ENCODE measurements around the gene C1QTNF6.

C1QTNF6 gene

GRCh38 chr22:37184380-37184755 lies 3.7 kb downstream of the C1QTNF6 start:
- Histone ChIP-seq H3K27ac (ENCODE audit: low read depth, low read length) (no peak overlapping the region), H3K9me3 (ENCODE audit: control insufficient read depth in 5 of 5, low read length in 5 of 5) (no peaks in the 10 kb centered on the region), H3K4me3 (ENCODE audit: low read depth in 1 of 5, low read length in 5 of 5) (no peak overlapping the region), H3K36me3 (ENCODE audit: control insufficient read depth in 5 of 5, insufficient read depth in 5 of 5, low read length in 5 of 5) (peaks cover 0 to 4% (median 0%) of the 10 kb centered on the region in 5 donors), H3K9ac (ENCODE audit: low read length in 5 of 5) (no peak overlapping the region), H3K4me1 (ENCODE audit: control insufficient read depth in 5 of 5, insufficient read depth in 5 of 5, low read length in 5 of 5) (peaks cover 14 to 56% (median 42%) of the 10 kb centered on the region in 5 donors), H3K27me3 (ENCODE audit: control insufficient read depth in 5 of 5, insufficient read depth in 4 of 5, low read length in 5 of 5) (peaks cover 0 to 2% (median 0%) of the 10 kb centered on the region in 5 donors)

- H3K27ac ChIP-seq (ENCODE audit: low read depth, low read length): no peak overlapping the region
- peaks cover 14 to 55% (median 42%) of the 10 kb centered on the region in 5 donors for H3K4me1 ChIP-seq (ENCODE audit: control insufficient read depth in 5 of 5, insufficient read depth in 5 of 5, low read length in 5 of 5)
- peaks cover 0 to 2% (median 0%) of the 10 kb centered on the region in 5 donors for H3K27me3 ChIP-seq (ENCODE audit: control insufficient read depth in 5 of 5, insufficient read depth in 4 of 5, low read length in 5 of 5)
These were observed 4.3 kb downstream of the C1QTNF6 start for GRCh38 chr22:37183432-37184379.

GRCh38 chr22:37182949-37183245 lies 5.2 kb downstream of the C1QTNF6 start:
- Histone ChIP-seq H3K4me3 (ENCODE audit: low read depth in 1 of 5, low read length in 5 of 5) (no peak overlapping the region), H3K9me3 (ENCODE audit: control insufficient read depth in 5 of 5, low read length in 5 of 5) (no peaks in the 10 kb centered on the region), H3K4me1 (ENCODE audit: control insufficient read depth in 5 of 5, insufficient read depth in 5 of 5, low read length in 5 of 5) (peaks cover 21 to 55% (median 42%) of the 10 kb centered on the region in 5 donors), H3K27ac (ENCODE audit: low read depth, low read length) (no peak overlapping the region), H3K9ac (ENCODE audit: low read length in 5 of 5) (no peak overlapping the region), H3K36me3 (ENCODE audit: control insufficient read depth in 5 of 5, insufficient read depth in 5 of 5, low read length in 5 of 5) (peaks cover 0 to 4% (median 0%) of the 10 kb centered on the region in 5 donors), H3K27me3 (ENCODE audit: control insufficient read depth in 5 of 5, insufficient read depth in 4 of 5, low read length in 5 of 5) (peaks cover 0 to 2% (median 0%) of the 10 kb centered on the region in 5 donors)

More at GRCh38 chr22:37183432-37184379, 4.3 kb downstream of the C1QTNF6 start:
- Histone ChIP-seq H3K9me3 (ENCODE audit: control insufficient read depth in 5 of 5, low read length in 5 of 5) (no peaks in the 10 kb centered on the region), H3K9ac (ENCODE audit: low read length in 5 of 5) (no peak overlapping the region), H3K4me3 (ENCODE audit: low read depth in 1 of 5, low read length in 5 of 5) (no peak overlapping the region), H3K36me3 (ENCODE audit: control insufficient read depth in 5 of 5, insufficient read depth in 5 of 5, low read length in 5 of 5) (peaks cover 0 to 4% (median 0%) of the 10 kb centered on the region in 5 donors)

GRCh38 chr22:37182101-37182948 lies 5.7 kb downstream of the C1QTNF6 start:
- Histone ChIP-seq H3K9me3 (ENCODE audit: control insufficient read depth in 5 of 5, low read length in 5 of 5) (no peaks in the 10 kb centered on the region), H3K27me3 (ENCODE audit: control insufficient read depth in 5 of 5, insufficient read depth in 4 of 5, low read length in 5 of 5) (peaks cover 0 to 2% (median 0%) of the 10 kb centered on the region in 5 donors)

GRCh38 chr22:37181681-37182080 lies 6.4 kb downstream of the C1QTNF6 start:
- Histone ChIP-seq H3K36me3 (ENCODE audit: control insufficient read depth in 5 of 5, insufficient read depth in 5 of 5, low read length in 5 of 5) (peaks cover 0 to 4% (median 0%) of the 10 kb centered on the region in 5 donors), H3K9me3 (ENCODE audit: control insufficient read depth in 5 of 5, low read length in 5 of 5) (no peaks in the 10 kb centered on the region), H3K27me3 (ENCODE audit: control insufficient read depth in 5 of 5, insufficient read depth in 4 of 5, low read length in 5 of 5) (peaks cover 0 to 2% (median 0%) of the 10 kb centered on the region in 5 donors), H3K4me3 (ENCODE audit: low read depth in 1 of 5, low read length in 5 of 5) (no peak overlapping the region), H3K27ac (ENCODE audit: low read depth, low read length) (no peak overlapping the region), H3K9ac (ENCODE audit: low read length in 5 of 5) (no peak overlapping the region), H3K4me1 (ENCODE audit: control insufficient read depth in 5 of 5, insufficient read depth in 5 of 5, low read length in 5 of 5) (peaks cover 20 to 55% (median 42%) of the 10 kb centered on the region in 5 donors)

More at GRCh38 chr22:37182101-37182948, 5.7 kb downstream of the C1QTNF6 start:
- no peak overlapping the region for H3K4me3 ChIP-seq (ENCODE audit: low read depth in 1 of 5, low read length in 5 of 5)
- no peak overlapping the region for H3K27ac ChIP-seq (ENCODE audit: low read depth, low read length)
- H3K36me3 ChIP-seq (ENCODE audit: control insufficient read depth in 5 of 5, insufficient read depth in 5 of 5, low read length in 5 of 5): peaks cover 0 to 4% (median 0%) of the 10 kb centered on the region in 5 donors
- peaks cover 19 to 55% (median 42%) of the 10 kb centered on the region in 5 donors for H3K4me1 ChIP-seq (ENCODE audit: control insufficient read depth in 5 of 5, insufficient read depth in 5 of 5, low read length in 5 of 5)
- no peak overlapping the region for H3K9ac ChIP-seq (ENCODE audit: low read length in 5 of 5)

GRCh38 chr22:37180531-37181231 lies 7.4 kb downstream of the C1QTNF6 start:
- peak overlapping the region; percentile 82 for H3K27ac ChIP-seq (ENCODE audit: low read depth, low read length)

GRCh38 chr22:37179622-37180420 lies 8.2 kb downstream of the C1QTNF6 start:
- Histone ChIP-seq H3K36me3 (ENCODE audit: control insufficient read depth in 5 of 5, insufficient read depth in 5 of 5, low read length in 5 of 5) (peaks cover 0 to 4% (median 0%) of the 10 kb centered on the region in 5 donors), H3K27ac (ENCODE audit: low read depth, low read length) (peak overlapping the region; percentile 82)

More at GRCh38 chr22:37180531-37181231, 7.4 kb downstream of the C1QTNF6 start:
- Histone ChIP-seq H3K27me3 (ENCODE audit: control insufficient read depth in 5 of 5, insufficient read depth in 4 of 5, low read length in 5 of 5) (peaks cover 0 to 2% (median 0%) of the 10 kb centered on the region in 5 donors), H3K9me3 (ENCODE audit: control insufficient read depth in 5 of 5, low read length in 5 of 5) (no peaks in the 10 kb centered on the region), H3K9ac (ENCODE audit: low read length in 5 of 5) (no peak overlapping the region), H3K4me3 (ENCODE audit: low read depth in 1 of 5, low read length in 5 of 5) (no peak overlapping the region), H3K36me3 (ENCODE audit: control insufficient read depth in 5 of 5, insufficient read depth in 5 of 5, low read length in 5 of 5) (peaks cover 0 to 4% (median 0%) of the 10 kb centered on the region in 5 donors), H3K4me1 (ENCODE audit: control insufficient read depth in 5 of 5, insufficient read depth in 5 of 5, low read length in 5 of 5) (peaks cover 30 to 55% (median 47%) of the 10 kb centered on the region in 5 donors)

GRCh38 chr22:37179126-37179470 lies 8.9 kb downstream of the C1QTNF6 start:
- peak overlapping the region; percentile 82 for H3K27ac ChIP-seq (ENCODE audit: low read depth, low read length)
- no peaks in the 10 kb centered on the region for H3K27me3 ChIP-seq (ENCODE audit: control insufficient read depth in 5 of 5, insufficient read depth in 4 of 5, low read length in 5 of 5)
- H3K36me3 ChIP-seq (ENCODE audit: control insufficient read depth in 5 of 5, insufficient read depth in 5 of 5, low read length in 5 of 5): peaks cover 0 to 4% (median 0%) of the 10 kb centered on the region in 5 donors
- H3K4me3 ChIP-seq (ENCODE audit: low read depth in 1 of 5, low read length in 5 of 5): no peak overlapping the region
- peaks cover 33 to 65% (median 61%) of the 10 kb centered on the region in 5 donors for H3K4me1 ChIP-seq (ENCODE audit: control insufficient read depth in 5 of 5, insufficient read depth in 5 of 5, low read length in 5 of 5)
- peak overlapping the region in 3 of 5 donors; percentile 11 to 68 (median 14) for H3K9ac ChIP-seq (ENCODE audit: low read length in 5 of 5)
- no peaks in the 10 kb centered on the region for H3K9me3 ChIP-seq (ENCODE audit: control insufficient read depth in 5 of 5, low read length in 5 of 5)

More at GRCh38 chr22:37179622-37180420, 8.2 kb downstream of the C1QTNF6 start:
- peaks cover 33 to 60% (median 56%) of the 10 kb centered on the region in 5 donors for H3K4me1 ChIP-seq (ENCODE audit: control insufficient read depth in 5 of 5, insufficient read depth in 5 of 5, low read length in 5 of 5)
- no peak overlapping the region for H3K9ac ChIP-seq (ENCODE audit: low read length in 5 of 5)
- H3K4me3 ChIP-seq (ENCODE audit: low read depth in 1 of 5, low read length in 5 of 5): no peak overlapping the region
- H3K9me3 ChIP-seq (ENCODE audit: control insufficient read depth in 5 of 5, low read length in 5 of 5): no peaks in the 10 kb centered on the region
- H3K27me3 ChIP-seq (ENCODE audit: control insufficient read depth in 5 of 5, insufficient read depth in 4 of 5, low read length in 5 of 5): peaks cover 0 to 1% (median 0%) of the 10 kb centered on the region in 5 donors

Measured in subcutaneous abdominal adipose tissue (tissue), 5 donors.